ENCODE data around the gene EIF4A3. TPM values are rescaled to one million over a fixed set of nuclear protein-coding genes. Genes with fewer than 3 reads are reported as not detected.

EIF4A3 gene
- total and polyA plus RNA-seq, 4 donors = 29.0 to 35.1 (median 33.4) TPM

DNA sequence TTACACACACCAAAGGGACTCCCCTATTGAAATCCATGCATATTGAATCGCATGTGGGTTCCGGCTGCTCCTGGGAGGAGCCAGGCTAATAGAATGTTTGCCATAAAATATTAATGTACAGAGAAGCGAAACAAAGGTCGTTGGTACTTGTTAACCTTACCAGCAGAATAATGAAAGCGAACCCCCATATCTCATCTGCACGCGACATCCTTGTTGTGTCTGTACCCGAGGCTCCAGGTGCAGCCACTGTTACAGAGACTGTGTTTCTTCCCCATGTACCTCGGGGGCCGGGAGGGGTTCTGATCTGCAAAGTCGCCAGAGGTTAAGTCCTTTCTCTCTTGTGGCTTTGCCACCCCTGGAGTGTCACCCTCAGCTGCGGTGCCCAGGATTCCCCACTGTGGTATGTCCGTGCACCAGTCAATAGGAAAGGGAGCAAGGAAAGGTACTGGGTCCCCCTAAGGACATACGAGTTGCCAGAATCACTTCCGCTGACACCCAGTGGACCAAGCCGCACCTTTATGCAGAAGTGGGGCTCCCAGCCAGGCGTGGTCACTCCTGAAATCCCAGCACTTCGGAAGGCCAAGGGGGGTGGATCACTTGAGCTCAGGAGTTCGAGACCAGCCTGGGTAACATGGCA, 43.4 kb downstream of the EIF4A3 start:
- Histone ChIP-seq H3K9me3 (ENCODE audit: control insufficient read depth in 4 of 4, low read length in 3 of 4) (no peaks in the 10 kb centered on the region), H3K9ac (ENCODE audit: low read depth in 1 of 2, low read length in 2 of 2) (no peak overlapping the region), H3K4me3 (ENCODE audit: low read depth in 1 of 3, low read length in 3 of 3) (no peak overlapping the region), H3K27ac (ENCODE audit: low read depth in 1 of 2, low read length in 2 of 2) (no peak overlapping the region), H3K27me3 (ENCODE audit: control insufficient read depth in 4 of 4, insufficient read depth in 4 of 4, low read length in 3 of 4) (no peaks in the 10 kb centered on the region), H3K4me1 (ENCODE audit: control insufficient read depth in 4 of 4, insufficient read depth in 4 of 4, low read length in 3 of 4) (peaks cover 0 to 18% (median 11%) of the 10 kb centered on the region in 4 donors), H3K36me3 (ENCODE audit: control insufficient read depth in 4 of 4, insufficient read depth in 3 of 4, low read depth in 1 of 4, low read length in 3 of 4) (no peaks in the 10 kb centered on the region)
- TF ChIP-seq FOXA2 (IDR thresholded peaks at IDR 0.05) (no peak), MAX (IDR thresholded peaks at IDR 0.05) (no peak), RAD21 (IDR thresholded peaks at IDR 0.05) (no peak), REST (IDR thresholded peaks at IDR 0.05) (no peak), TAF1 (conservative IDR thresholded peaks at IDR 0.05) (no peak), YY1 (IDR thresholded peaks at IDR 0.05) (no peak), HNF4A (conservative IDR thresholded peaks at IDR 0.05) (no peak), FOXA1 (IDR thresholded peaks at IDR 0.05) (no peak), SP1 (IDR thresholded peaks at IDR 0.05) (no peak), EGR1 (IDR thresholded peaks at IDR 0.05; ENCODE audit: low read depth in 2 of 2) (no peak), GABPA (IDR thresholded peaks at IDR 0.05 in 1 of 2, conservative IDR thresholded peaks at IDR 0.05 in 1 of 2) (no peak), NR2F2 (IDR thresholded peaks at IDR 0.05) (no peak), HNF4G (IDR thresholded peaks at IDR 0.05) (no peak)
- TF ChIP-seq, protein P1, sequence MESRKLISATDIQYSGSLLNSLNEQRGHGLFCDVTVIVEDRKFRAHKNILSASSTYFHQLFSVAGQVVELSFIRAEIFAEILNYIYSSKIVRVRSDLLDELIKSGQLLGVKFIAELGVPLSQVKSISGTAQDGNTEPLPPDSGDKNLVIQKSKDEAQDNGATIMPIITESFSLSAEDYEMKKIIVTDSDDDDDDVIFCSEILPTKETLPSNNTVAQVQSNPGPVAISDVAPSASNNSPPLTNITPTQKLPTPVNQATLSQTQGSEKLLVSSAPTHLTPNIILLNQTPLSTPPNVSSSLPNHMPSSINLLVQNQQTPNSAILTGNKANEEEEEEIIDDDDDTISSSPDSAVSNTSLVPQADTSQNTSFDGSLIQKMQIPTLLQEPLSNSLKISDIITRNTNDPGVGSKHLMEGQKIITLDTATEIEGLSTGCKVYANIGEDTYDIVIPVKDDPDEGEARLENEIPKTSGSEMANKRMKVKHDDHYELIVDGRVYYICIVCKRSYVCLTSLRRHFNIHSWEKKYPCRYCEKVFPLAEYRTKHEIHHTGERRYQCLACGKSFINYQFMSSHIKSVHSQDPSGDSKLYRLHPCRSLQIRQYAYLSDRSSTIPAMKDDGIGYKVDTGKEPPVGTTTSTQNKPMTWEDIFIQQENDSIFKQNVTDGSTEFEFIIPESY (IDR thresholded peaks at IDR 0.05) = no peak
- TF ChIP-seq, protein P2, sequence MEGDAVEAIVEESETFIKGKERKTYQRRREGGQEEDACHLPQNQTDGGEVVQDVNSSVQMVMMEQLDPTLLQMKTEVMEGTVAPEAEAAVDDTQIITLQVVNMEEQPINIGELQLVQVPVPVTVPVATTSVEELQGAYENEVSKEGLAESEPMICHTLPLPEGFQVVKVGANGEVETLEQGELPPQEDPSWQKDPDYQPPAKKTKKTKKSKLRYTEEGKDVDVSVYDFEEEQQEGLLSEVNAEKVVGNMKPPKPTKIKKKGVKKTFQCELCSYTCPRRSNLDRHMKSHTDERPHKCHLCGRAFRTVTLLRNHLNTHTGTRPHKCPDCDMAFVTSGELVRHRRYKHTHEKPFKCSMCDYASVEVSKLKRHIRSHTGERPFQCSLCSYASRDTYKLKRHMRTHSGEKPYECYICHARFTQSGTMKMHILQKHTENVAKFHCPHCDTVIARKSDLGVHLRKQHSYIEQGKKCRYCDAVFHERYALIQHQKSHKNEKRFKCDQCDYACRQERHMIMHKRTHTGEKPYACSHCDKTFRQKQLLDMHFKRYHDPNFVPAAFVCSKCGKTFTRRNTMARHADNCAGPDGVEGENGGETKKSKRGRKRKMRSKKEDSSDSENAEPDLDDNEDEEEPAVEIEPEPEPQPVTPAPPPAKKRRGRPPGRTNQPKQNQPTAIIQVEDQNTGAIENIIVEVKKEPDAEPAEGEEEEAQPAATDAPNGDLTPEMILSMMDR (IDR thresholded peaks at IDR 0.05; ENCODE audit: low read depth, low read length, missing input control) = no peak
- no peak for DNase-seq (ENCODE audit: low spot score)
- 96% methylated on average over 19 of the region's 19 CpGs for WGBS

All from liver (tissue), 9 donors.